ENCODE data around the gene MYG1. TPM values are rescaled to one million over a fixed set of nuclear protein-coding genes. Genes with fewer than 3 reads are reported as not detected.

Gene MYG1
- total RNA-seq, 1 experiment from 2014 or later = 104 TPM

DNA sequence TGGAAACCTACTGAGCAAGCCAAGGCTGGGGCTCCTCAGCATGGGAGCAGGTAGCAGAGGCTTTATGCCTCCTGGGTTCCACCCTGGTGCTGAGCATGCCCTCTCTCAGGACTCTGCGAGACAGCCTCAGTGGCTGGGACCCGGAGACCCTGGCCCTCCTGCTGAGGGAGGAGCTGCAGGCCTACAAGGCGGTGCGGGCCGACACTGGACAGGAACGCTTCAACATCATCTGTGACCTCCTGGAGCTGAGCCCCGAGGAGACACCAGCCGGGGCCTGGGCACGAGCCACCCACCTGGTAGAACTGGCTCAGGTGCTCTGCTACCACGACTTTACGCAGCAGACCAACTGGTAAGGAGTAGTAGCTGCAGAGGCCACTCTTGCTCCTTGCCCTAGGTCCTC lies 23.0 kb upstream of the MYG1 start:
- H3K9me3 ChIP-seq (ENCODE audit: control insufficient read depth in 1 of 2, insufficient read depth in 1 of 2, low read depth in 1 of 2, low read length in 2 of 2) = no peaks in the 10 kb centered on the region
- ChIA-PET RAD21 (ENCODE audit: low non-redundant PET in 1 of 2, low total read pairs in 2 of 2, uncharacterized antibody in 2 of 2, unreplicated experiment in 2 of 2) (no interaction called here), POLR2A (no interaction called here), CTCF (no interaction called here)
- no peaks in the 10 kb centered on the region for H4K20me1 ChIP-seq (ENCODE audit: insufficient read depth)
- no peaks in the 10 kb centered on the region for H3K4me1 ChIP-seq (ENCODE audit: control insufficient read depth in 1 of 2, insufficient read depth in 2 of 2, low read length in 2 of 2)
- no peak overlapping the region for H3K4me3 ChIP-seq (replicated peaks in 1 of 2; ENCODE audit: low read depth in 1 of 2, low read length in 2 of 2)
- peaks cover 16 to 52% of the 10 kb centered on the region in 2 experiments for H3K36me3 ChIP-seq (ENCODE audit: control insufficient read depth in 1 of 2, insufficient read depth in 2 of 2, low read length in 2 of 2)
- no peak overlapping the region for H2AFZ ChIP-seq (ENCODE audit: low read depth, low read length, poor library complexity, severe bottlenecking)
- H3K79me2 ChIP-seq (ENCODE audit: insufficient read depth, low read length) = no peaks in the 10 kb centered on the region; the same call in 1 of the 2 replicates
- no TSS peak for BruUV-seq (replicated peaks)
- no peak overlapping the region for H3K4me2 ChIP-seq (ENCODE audit: low read length)
- TF ChIP-seq, protein P1, sequence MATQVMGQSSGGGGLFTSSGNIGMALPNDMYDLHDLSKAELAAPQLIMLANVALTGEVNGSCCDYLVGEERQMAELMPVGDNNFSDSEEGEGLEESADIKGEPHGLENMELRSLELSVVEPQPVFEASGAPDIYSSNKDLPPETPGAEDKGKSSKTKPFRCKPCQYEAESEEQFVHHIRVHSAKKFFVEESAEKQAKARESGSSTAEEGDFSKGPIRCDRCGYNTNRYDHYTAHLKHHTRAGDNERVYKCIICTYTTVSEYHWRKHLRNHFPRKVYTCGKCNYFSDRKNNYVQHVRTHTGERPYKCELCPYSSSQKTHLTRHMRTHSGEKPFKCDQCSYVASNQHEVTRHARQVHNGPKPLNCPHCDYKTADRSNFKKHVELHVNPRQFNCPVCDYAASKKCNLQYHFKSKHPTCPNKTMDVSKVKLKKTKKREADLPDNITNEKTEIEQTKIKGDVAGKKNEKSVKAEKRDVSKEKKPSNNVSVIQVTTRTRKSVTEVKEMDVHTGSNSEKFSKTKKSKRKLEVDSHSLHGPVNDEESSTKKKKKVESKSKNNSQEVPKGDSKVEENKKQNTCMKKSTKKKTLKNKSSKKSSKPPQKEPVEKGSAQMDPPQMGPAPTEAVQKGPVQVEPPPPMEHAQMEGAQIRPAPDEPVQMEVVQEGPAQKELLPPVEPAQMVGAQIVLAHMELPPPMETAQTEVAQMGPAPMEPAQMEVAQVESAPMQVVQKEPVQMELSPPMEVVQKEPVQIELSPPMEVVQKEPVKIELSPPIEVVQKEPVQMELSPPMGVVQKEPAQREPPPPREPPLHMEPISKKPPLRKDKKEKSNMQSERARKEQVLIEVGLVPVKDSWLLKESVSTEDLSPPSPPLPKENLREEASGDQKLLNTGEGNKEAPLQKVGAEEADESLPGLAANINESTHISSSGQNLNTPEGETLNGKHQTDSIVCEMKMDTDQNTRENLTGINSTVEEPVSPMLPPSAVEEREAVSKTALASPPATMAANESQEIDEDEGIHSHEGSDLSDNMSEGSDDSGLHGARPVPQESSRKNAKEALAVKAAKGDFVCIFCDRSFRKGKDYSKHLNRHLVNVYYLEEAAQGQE (IDR thresholded peaks at IDR 0.05; ENCODE audit: low read depth) = no peak
- TF ChIP-seq JUND (IDR thresholded peaks at IDR 0.05) (no peak), SP1 (IDR thresholded peaks at IDR 0.05; ENCODE audit: low read depth) (no peak), TCF7L2 (IDR thresholded peaks at IDR 0.05; ENCODE audit: borderline replicate concordance, extremely low read depth, insufficient read depth, insufficient read length) (no peak), YY1 (IDR thresholded peaks at IDR 0.05; ENCODE audit: extremely low read depth, insufficient replicate concordance, low read depth, low read length) (no peak), ZFX (IDR thresholded peaks at IDR 0.05) (no peak), ZNF274 (IDR thresholded peaks at IDR 0.05; ENCODE audit: low read depth, low read length) (no peak), CEBPB (IDR thresholded peaks at IDR 0.05; ENCODE audit: low read depth) (no peak), CBX3 (IDR thresholded peaks at IDR 0.05; ENCODE audit: low read depth) (no peak), RAD21 (IDR thresholded peaks at IDR 0.05; ENCODE audit: low read depth) (no peak), POLR2A (IDR thresholded peaks at IDR 0.05; ENCODE audit: borderline replicate concordance, extremely low read depth, insufficient read depth, insufficient read length) (no peak)
- TF ChIP-seq, protein P2, sequence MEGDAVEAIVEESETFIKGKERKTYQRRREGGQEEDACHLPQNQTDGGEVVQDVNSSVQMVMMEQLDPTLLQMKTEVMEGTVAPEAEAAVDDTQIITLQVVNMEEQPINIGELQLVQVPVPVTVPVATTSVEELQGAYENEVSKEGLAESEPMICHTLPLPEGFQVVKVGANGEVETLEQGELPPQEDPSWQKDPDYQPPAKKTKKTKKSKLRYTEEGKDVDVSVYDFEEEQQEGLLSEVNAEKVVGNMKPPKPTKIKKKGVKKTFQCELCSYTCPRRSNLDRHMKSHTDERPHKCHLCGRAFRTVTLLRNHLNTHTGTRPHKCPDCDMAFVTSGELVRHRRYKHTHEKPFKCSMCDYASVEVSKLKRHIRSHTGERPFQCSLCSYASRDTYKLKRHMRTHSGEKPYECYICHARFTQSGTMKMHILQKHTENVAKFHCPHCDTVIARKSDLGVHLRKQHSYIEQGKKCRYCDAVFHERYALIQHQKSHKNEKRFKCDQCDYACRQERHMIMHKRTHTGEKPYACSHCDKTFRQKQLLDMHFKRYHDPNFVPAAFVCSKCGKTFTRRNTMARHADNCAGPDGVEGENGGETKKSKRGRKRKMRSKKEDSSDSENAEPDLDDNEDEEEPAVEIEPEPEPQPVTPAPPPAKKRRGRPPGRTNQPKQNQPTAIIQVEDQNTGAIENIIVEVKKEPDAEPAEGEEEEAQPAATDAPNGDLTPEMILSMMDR (IDR thresholded peaks at IDR 0.05 in 2 of 3, conservative IDR thresholded peaks at IDR 0.05 in 1 of 3; ENCODE audit: borderline replicate concordance in 1 of 3, insufficient read depth in 1 of 3, low read depth in 2 of 3, low read length in 2 of 3) = no peak
- TF ChIP-seq, protein P3, sequence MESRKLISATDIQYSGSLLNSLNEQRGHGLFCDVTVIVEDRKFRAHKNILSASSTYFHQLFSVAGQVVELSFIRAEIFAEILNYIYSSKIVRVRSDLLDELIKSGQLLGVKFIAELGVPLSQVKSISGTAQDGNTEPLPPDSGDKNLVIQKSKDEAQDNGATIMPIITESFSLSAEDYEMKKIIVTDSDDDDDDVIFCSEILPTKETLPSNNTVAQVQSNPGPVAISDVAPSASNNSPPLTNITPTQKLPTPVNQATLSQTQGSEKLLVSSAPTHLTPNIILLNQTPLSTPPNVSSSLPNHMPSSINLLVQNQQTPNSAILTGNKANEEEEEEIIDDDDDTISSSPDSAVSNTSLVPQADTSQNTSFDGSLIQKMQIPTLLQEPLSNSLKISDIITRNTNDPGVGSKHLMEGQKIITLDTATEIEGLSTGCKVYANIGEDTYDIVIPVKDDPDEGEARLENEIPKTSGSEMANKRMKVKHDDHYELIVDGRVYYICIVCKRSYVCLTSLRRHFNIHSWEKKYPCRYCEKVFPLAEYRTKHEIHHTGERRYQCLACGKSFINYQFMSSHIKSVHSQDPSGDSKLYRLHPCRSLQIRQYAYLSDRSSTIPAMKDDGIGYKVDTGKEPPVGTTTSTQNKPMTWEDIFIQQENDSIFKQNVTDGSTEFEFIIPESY (IDR thresholded peaks at IDR 0.05; ENCODE audit: extremely low read depth, insufficient replicate concordance, low read length) = no peak
- TF ChIP-seq, protein P4, sequence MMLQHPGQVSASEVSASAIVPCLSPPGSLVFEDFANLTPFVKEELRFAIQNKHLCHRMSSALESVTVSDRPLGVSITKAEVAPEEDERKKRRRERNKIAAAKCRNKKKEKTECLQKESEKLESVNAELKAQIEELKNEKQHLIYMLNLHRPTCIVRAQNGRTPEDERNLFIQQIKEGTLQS (IDR thresholded peaks at IDR 0.05) = no peak
- no peaks in the 10 kb centered on the region for H3K9me2 ChIP-seq (ENCODE audit: insufficient read depth)
- DNase-seq (ENCODE audit: low read depth, low spot score) (no peak), ATAC-seq (no peak; the same call in 1 of the 2 replicates)
- H3K27ac ChIP-seq (ENCODE audit: low read depth, low read length) = no peak overlapping the region
- H3K9ac ChIP-seq (ENCODE audit: low read length) = no peak overlapping the region
- no peaks in the 10 kb centered on the region for H3K27me3 ChIP-seq (ENCODE audit: insufficient read depth, low read length)
- intact Hi-C loops (cut with micrococcal nuclease) = no loop called here
